A549 (cell line): Measurements from ENCODE around the gene KAT2B. TPM values are rescaled to one million over a fixed set of nuclear protein-coding genes. Genes with fewer than 3 reads are reported as not detected.

Experiments
- ATAC-seq, 2 experiments: fragments of 200-7000 bp in 1 of 2; fragments of >200 bp in 1 of 2; cut with Nextera tagmentation in 1 of 2; cut with Tn5 transposase in 1 of 2; 3 replicates each; pipeline versions ENCODE4 v1.8.0 to v1.9.1; 2018 to 2020; ENCODE audit warnings: mild to moderate bottlenecking in 1 of 2, moderate library complexity in 1 of 2
- CTCF ChIA-PET: fragments of 300-600 bp; sonication (Branson Sonifier 250); formaldehyde crosslinking; extraction: SDS; loops from one replicate; lab custom pipeline; 2021; ENCODE audit warnings: antibody characterized with exemption, inconsistent platforms; lab: Yijun Ruan, JAX
- POLR2A ChIA-PET: fragments of 350-600 bp; formaldehyde crosslinking; extraction: SDS; loops from one replicate; lab custom pipeline; 2021; ENCODE audit warnings: antibody characterized with exemption, inconsistent platforms; lab: Yijun Ruan, JAX
- DNase-seq, 2 experiments: peaks; one replicate each; pipeline versions ENCODE4 v3.0.0 to v3.0.0-alpha.2; 2011 to 2016; ENCODE audit warnings: low read depth in 1 of 2, low spot score in 1 of 2
- FAIRE-seq: peaks from 2 replicates; lab custom pipeline; 2011; peaks lifted over from hg19 to GRCh38; lab: Jason Lieb, UNC
- H3K27ac ChIP-seq, 2 experiments: fragments of >200 bp; sonication (Bioruptor Twin); formaldehyde crosslinking; 3 replicates each; pipeline ENCODE4 v1.5.1; 2016 to 2017
- H3K4me1 ChIP-seq: fragments of >200 bp; sonication (Bioruptor Twin); formaldehyde crosslinking; 3 replicates; pipeline ENCODE4 v1.6.1; 2016
- H3K4me2 ChIP-seq: fragments of >200 bp; sonication (Bioruptor Twin); formaldehyde crosslinking; 3 replicates; pipeline ENCODE4 v1.6.1; 2016
- H3K4me3 ChIP-seq: fragments of >200 bp; sonication (Bioruptor Twin); formaldehyde crosslinking; 3 replicates; pipeline ENCODE4 v1.5.1; 2016
- H3K9me3 ChIP-seq: fragments of >200 bp; sonication (Bioruptor Twin); formaldehyde crosslinking; 3 replicates; pipeline ENCODE4 v1.6.1; 2016
- ATOH8 ChIP-seq: fragments of 250-450 bp; sonication (Bioruptor Pico); IDR thresholded peaks from 2 replicates; pipeline ENCODE4 v1.5.0; 2020; ENCODE audit warnings: low read depth, mild to moderate bottlenecking, moderate library complexity
- BHLHE40 ChIP-seq: IDR thresholded peaks from 2 replicates; pipeline ENCODE4 v1.6.1; 2012; ENCODE audit warnings: low read depth, low read length, inconsistent platforms
- CBX8 ChIP-seq: fragments of 200-600 bp; sonication (generic); IDR thresholded peaks from 2 replicates; pipeline ENCODE4 v1.6.1; 2016
- CEBPB ChIP-seq, 2 experiments: fragments of >200 bp in 1 of 2; sonication (Bioruptor Twin) in 1 of 2; formaldehyde crosslinking in 1 of 2; IDR thresholded peaks; 2 replicates each; pipeline ENCODE4 v1.6.1; 2012 to 2016
- CHD2 ChIP-seq: fragments of 150-350 bp; IDR thresholded peaks from 2 replicates; pipeline ENCODE4 v1.6.1; 2014; ENCODE audit warnings: low read length; ENCODE audit not compliant: partially characterized antibody
- E2F6 ChIP-seq: IDR thresholded peaks from 2 replicates; pipeline ENCODE4 v1.6.1; 2012; ENCODE audit warnings: low read depth, borderline replicate concordance
- EHF ChIP-seq: fragments of 250-450 bp; sonication (Bioruptor Pico); IDR thresholded peaks from 2 replicates; pipeline ENCODE4 v1.5.0; 2020; ENCODE audit warnings: mild to moderate bottlenecking
- EHMT2 ChIP-seq: fragments of 200-600 bp; sonication (generic); IDR thresholded peaks from 2 replicates; pipeline ENCODE4 v1.6.1; 2016; ENCODE audit warnings: antibody characterized with exemption, low read depth, mild to moderate bottlenecking, moderate library complexity
- EP300 ChIP-seq, 2 experiments: fragments of >200 bp; sonication (Bioruptor Twin); formaldehyde crosslinking; IDR thresholded peaks; 2 replicates in 1 of 2; 3 replicates in 1 of 2; pipeline ENCODE4 v1.6.1; 2016 to 2017
- ESRRA ChIP-seq: fragments of 150-350 bp; IDR thresholded peaks from 2 replicates; pipeline ENCODE4 v1.6.1; 2014; ENCODE audit warnings: mild to moderate bottlenecking, low read length, borderline replicate concordance
- FOSB ChIP-seq: fragments of 250-450 bp; sonication (Bioruptor Pico); IDR thresholded peaks from 2 replicates; pipeline ENCODE4 v1.5.0; 2020; ENCODE audit warnings: mild to moderate bottlenecking, moderate library complexity
- FOSL2 ChIP-seq, 2 experiments: fragments of 450-650 bp in 1 of 2; fragments of >200 bp in 1 of 2; sonication (Bioruptor Twin) in 1 of 2; formaldehyde crosslinking; IDR thresholded peaks; 2 replicates each; pipeline versions ENCODE4 v1.5.0 to v1.6.1; 2016 to 2020; ENCODE audit warnings: mild to moderate bottlenecking in 1 of 2, moderate library complexity in 1 of 2
- GATA3 ChIP-seq: IDR thresholded peaks from 2 replicates; pipeline ENCODE4 v1.6.1; 2012; ENCODE audit warnings: borderline replicate concordance
- HDAC2 ChIP-seq: fragments of 200-600 bp; sonication (generic); IDR thresholded peaks from 2 replicates; pipeline ENCODE4 v1.6.1; 2016
- HEYL ChIP-seq: fragments of 250-450 bp; sonication (Bioruptor Pico); IDR thresholded peaks from 2 replicates; pipeline ENCODE4 v1.8.0; 2021; ENCODE audit warnings: mild to moderate bottlenecking, moderate library complexity
- HMGXB4 ChIP-seq: fragments of 250-450 bp; sonication (Bioruptor Pico); IDR thresholded peaks from 2 replicates; pipeline ENCODE4 v1.5.0; 2021; ENCODE audit warnings: mild to moderate bottlenecking, moderate library complexity, borderline replicate concordance
- HOXB5 ChIP-seq: fragments of 250-450 bp; sonication (Bioruptor Pico); IDR thresholded peaks from 2 replicates; pipeline ENCODE4 v1.5.0; 2020; ENCODE audit warnings: mild to moderate bottlenecking, moderate library complexity
- JUN ChIP-seq, 2 experiments: fragments of >200 bp; sonication (Bioruptor Twin); formaldehyde crosslinking; IDR thresholded peaks; 2 replicates in 1 of 2; 3 replicates in 1 of 2; pipeline ENCODE4 v1.6.1; 2016 to 2017
- KDM1A ChIP-seq: fragments of 200-600 bp; sonication (generic); IDR thresholded peaks from 2 replicates; pipeline ENCODE4 v1.6.1; 2016; ENCODE audit warnings: low read depth, mild to moderate bottlenecking
- KDM5A ChIP-seq: fragments of 200-600 bp; sonication (generic); IDR thresholded peaks from 2 replicates; pipeline ENCODE4 v1.6.1; 2016; ENCODE audit warnings: antibody characterized with exemption, mild to moderate bottlenecking
- MAFK ChIP-seq: fragments of 450-650 bp; IDR thresholded peaks from 2 replicates; pipeline ENCODE4 v1.6.1; 2014; ENCODE audit not compliant: partially characterized antibody
- NR3C1 ChIP-seq: fragments of >200 bp; sonication (Bioruptor Twin); formaldehyde crosslinking; IDR thresholded peaks from 3 replicates; pipeline ENCODE4 v1.6.1; 2017
- RARB ChIP-seq: fragments of 250-450 bp; sonication (Bioruptor Pico); IDR thresholded peaks from 2 replicates; pipeline ENCODE4 v1.8.0; 2021; ENCODE audit warnings: mild to moderate bottlenecking, moderate library complexity
- RFX5 ChIP-seq: fragments of 450-650 bp; IDR thresholded peaks from 2 replicates; pipeline ENCODE4 v1.7.1; 2014; ENCODE audit warnings: antibody characterized with exemption, mild to moderate bottlenecking, moderate library complexity
- TFCP2L1 ChIP-seq: fragments of 250-450 bp; sonication (Bioruptor Pico); IDR thresholded peaks from 2 replicates; pipeline ENCODE4 v1.5.0; 2021; ENCODE audit warnings: mild to moderate bottlenecking
- ZFP36 ChIP-seq: fragments of 450-650 bp; IDR thresholded peaks from 2 replicates; pipeline ENCODE4 v1.6.1; 2014; ENCODE audit warnings: borderline replicate concordance; ENCODE audit not compliant: partially characterized antibody
- WGBS: methylation state at CpG from one replicate; pipeline ENCODE4 v1.1.6; 2017; ENCODE audit errors: missing lambda C conversion rate; 5-methylcytosine and 5-hydroxymethylcytosine counted together
- polyA plus RNA-seq, 4 experiments: library from polyadenylated mRNA; depleted of rRNA in 3 of 4; stranded (reverse); fragments of >200 nt; fragmentation: RNase III in 1 of 4; extraction: RNeasy Plus Mini Kit Qiagen cat#74134 plus additional on column Dnase treatment in 1 of 4; gene quantifications; 2 replicates in 3 of 4; 3 replicates in 1 of 4; pipeline ENCODE4 v1.2.3, GENCODE V29; 2011 to 2017

KAT2B gene
- polyA plus RNA-seq, 2 of the 4 experiments (the other 2 are of a cell fraction) = 7.2 to 11.9 TPM

GRCh38 chr3:20143519-20143918 is 103.3 kb downstream of the KAT2B start:
- Histone ChIP-seq H3K4me1 (no peaks in the 10 kb centered on the region), H3K9me3 (no peaks in the 10 kb centered on the region), H3K27ac (no peak overlapping the region), H3K4me2 (no peak overlapping the region), H3K4me3 (no peak overlapping the region)
- TF ChIP-seq BHLHE40 = no peak
- TF ChIP-seq EP300 (IDR thresholded peaks at IDR 0.05) = no peak
- no peak for TF ChIP-seq TFCP2L1 (CRISPR knock-in tag)
- TF ChIP-seq RFX5 = no peak
- TF ChIP-seq GATA3 = no peak
- no peak for TF ChIP-seq CHD2
- 91% methylated on average over 2 of the region's 2 CpGs for WGBS
- DNase-seq (no peak), FAIRE-seq (no peak), ATAC-seq (no peak)
- CTCF ChIA-PET = no interaction called here
- POLR2A ChIA-PET = no interaction called here

GRCh38 chr3:20145874-20146273 is 105.6 kb downstream of the KAT2B start:
- ATAC-seq (no peak), FAIRE-seq (no peak)

GRCh38 chr3:20146301-20146700 is 106.1 kb downstream of the KAT2B start:
- no peak for ATAC-seq
- DNase-seq = no peak
- FAIRE-seq = no peak
- TF ChIP-seq KDM1A (no peak), HEYL (CRISPR knock-in tag) (no peak), NR3C1 (no peak), CBX8 (no peak), ATOH8 (CRISPR knock-in tag) (no peak), CEBPB (IDR thresholded peaks at IDR 0.05) (no peak)
- H3K4me3 ChIP-seq = no peak overlapping the region
- H3K9me3 ChIP-seq = no peaks in the 10 kb centered on the region
- no peak overlapping the region for H3K4me2 ChIP-seq
- 84% methylated on average over 8 of the region's 8 CpGs for WGBS
- POLR2A ChIA-PET = no interaction called here
- CTCF ChIA-PET = interaction anchor here (0.9 kb wide), 1 partner anchor 38 kb away, joined by 3 read pairs; no protein-coding TSS in a partner anchor
- H3K4me1 ChIP-seq = no peaks in the 10 kb centered on the region
- no peak overlapping the region for H3K27ac ChIP-seq

More at GRCh38 chr3:20145874-20146273, 105.6 kb downstream of the KAT2B start:
- no peak for DNase-seq
- Histone ChIP-seq H3K9me3 (no peaks in the 10 kb centered on the region), H3K4me3 (no peak overlapping the region), H3K4me1 (no peaks in the 10 kb centered on the region), H3K4me2 (no peak overlapping the region), H3K27ac (no peak overlapping the region)
- WGBS = 92% methylated on average over 2 of the region's 2 CpGs
- ChIA-PET CTCF (interaction anchor here (0.9 kb wide), 1 partner anchor 38 kb away, joined by 3 read pairs; no protein-coding TSS in a partner anchor), POLR2A (no interaction called here)
- no peak for TF ChIP-seq TFCP2L1 (CRISPR knock-in tag)
- TF ChIP-seq EP300 (IDR thresholded peaks at IDR 0.05) = no peak
- TF ChIP-seq EHMT2 = no peak
- TF ChIP-seq JUN (IDR thresholded peaks at IDR 0.05) = no peak
- no peak for TF ChIP-seq HOXB5 (CRISPR knock-in tag)
- TF ChIP-seq E2F6 = no peak
- no peak for TF ChIP-seq MAFK
- TF ChIP-seq HMGXB4 (CRISPR knock-in tag) = no peak
- TF ChIP-seq ESRRA = no peak
- TF ChIP-seq ATOH8 (CRISPR knock-in tag) = no peak
- no peak for TF ChIP-seq RARB (CRISPR knock-in tag)
- no peak for TF ChIP-seq KDM5A
- TF ChIP-seq ZFP36 = no peak
- no peak for TF ChIP-seq HDAC2
- no peak for TF ChIP-seq FOSL2 (IDR thresholded peaks at IDR 0.05)
- TF ChIP-seq FOSL2 (CRISPR knock-in tag; IDR thresholded peaks at IDR 0.05) = no peak
- TF ChIP-seq EHF = no peak
- no peak for TF ChIP-seq FOSB
